Epithelial cell of proximal tubule (primary cell): ENCODE results near the gene STUB1. TPM values are rescaled to one million over a fixed set of nuclear protein-coding genes. Genes with fewer than 3 reads are reported as not detected.

Source experiments
- DNase-seq: peaks from one replicate; pipeline ENCODE4 v3.0.0-alpha.2; 2011; ENCODE audit warnings: low read depth
- H3K4me3 ChIP-seq: 2 replicates; pipeline ENCODE4 v1.5.1; 2011; ENCODE audit warnings: low read depth, mild to moderate bottlenecking, low read length
- total RNA-seq: library from RNA; depleted of rRNA; stranded (reverse); fragments of >200 nt; gene quantifications from 2 replicates; pipeline ENCODE4 v1.2.3, GENCODE V29; 2015
- TF ChIP-seq, protein P1 (sequence below): conservative IDR thresholded peaks from 2 replicates; pipeline ENCODE4 v1.5.1; 2012; ENCODE audit warnings: low read depth, mild to moderate bottlenecking, low read length

Gene STUB1
- total RNA-seq, 1 donor from 2014 or later: 158 TPM

- TF ChIP-seq, protein P1, sequence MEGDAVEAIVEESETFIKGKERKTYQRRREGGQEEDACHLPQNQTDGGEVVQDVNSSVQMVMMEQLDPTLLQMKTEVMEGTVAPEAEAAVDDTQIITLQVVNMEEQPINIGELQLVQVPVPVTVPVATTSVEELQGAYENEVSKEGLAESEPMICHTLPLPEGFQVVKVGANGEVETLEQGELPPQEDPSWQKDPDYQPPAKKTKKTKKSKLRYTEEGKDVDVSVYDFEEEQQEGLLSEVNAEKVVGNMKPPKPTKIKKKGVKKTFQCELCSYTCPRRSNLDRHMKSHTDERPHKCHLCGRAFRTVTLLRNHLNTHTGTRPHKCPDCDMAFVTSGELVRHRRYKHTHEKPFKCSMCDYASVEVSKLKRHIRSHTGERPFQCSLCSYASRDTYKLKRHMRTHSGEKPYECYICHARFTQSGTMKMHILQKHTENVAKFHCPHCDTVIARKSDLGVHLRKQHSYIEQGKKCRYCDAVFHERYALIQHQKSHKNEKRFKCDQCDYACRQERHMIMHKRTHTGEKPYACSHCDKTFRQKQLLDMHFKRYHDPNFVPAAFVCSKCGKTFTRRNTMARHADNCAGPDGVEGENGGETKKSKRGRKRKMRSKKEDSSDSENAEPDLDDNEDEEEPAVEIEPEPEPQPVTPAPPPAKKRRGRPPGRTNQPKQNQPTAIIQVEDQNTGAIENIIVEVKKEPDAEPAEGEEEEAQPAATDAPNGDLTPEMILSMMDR: no peak
- no peak overlapping the region for H3K4me3 ChIP-seq
- no peak for DNase-seq
These were observed 26.2 kb downstream of the STUB1 start for GRCh38 chr16:706189-707061.

GRCh38 chr16:707062-707538, 26.9 kb downstream of the STUB1 start:
- TF ChIP-seq, protein P1: no peak
- H3K4me3 ChIP-seq: no peak overlapping the region
- DNase-seq: no peak

GRCh38 chr16:708019-708418, 27.8 kb downstream of the STUB1 start:
- TF ChIP-seq, protein P1: no peak
- DNase-seq: no peak
- H3K4me3 ChIP-seq: no peak overlapping the region

GRCh38 chr16:708959-709358, 28.7 kb downstream of the STUB1 start:
- no peak overlapping the region for H3K4me3 ChIP-seq
- TF ChIP-seq, protein P1: no peak
- no peak for DNase-seq

DNA sequence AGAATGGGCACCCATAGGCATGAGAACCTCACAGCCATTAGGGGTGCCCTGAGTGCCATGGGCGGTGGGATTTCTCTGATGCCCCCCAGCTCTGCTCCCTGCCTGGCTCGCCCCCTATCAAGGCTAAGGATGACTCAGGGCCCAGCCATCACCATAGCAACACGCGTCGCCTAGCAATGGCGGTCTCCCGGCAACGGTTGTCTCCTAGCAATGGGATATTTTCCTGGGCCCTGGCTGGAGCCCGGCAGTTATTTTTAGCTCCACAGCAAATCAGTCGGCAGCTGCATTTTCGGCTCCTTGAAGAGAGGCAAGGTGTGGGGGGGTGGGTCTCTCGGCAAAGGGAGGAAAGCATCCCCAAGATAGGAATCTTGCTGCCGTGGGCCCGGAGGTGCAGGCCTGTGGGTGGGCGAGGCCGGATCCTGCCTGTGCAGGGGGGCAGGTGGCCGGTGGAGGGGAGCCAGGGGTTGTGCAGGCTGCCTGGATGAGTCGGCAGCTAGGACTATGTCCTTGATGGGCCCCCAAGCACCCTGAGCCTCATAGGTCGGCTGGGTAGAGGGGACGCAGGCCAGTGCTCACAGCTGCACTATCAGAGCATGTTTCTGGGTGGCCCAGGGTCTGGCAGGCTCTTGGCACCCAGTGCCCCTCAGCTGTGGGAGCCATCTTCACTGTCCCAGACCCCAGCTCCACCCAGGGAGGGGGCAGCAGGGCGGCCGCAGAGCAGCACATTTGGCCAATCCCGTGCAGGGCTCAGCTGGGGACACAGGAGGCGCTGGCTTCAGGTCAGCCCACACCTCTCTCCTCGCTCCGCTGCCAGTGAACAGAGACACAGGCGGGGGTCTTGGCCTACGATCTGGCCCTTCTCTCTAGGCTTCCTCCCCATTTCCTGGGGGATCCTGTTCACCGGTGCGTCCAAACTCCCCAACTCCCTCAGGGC, 29.6 kb downstream of the STUB1 start:
- TF ChIP-seq, protein P1: no peak
- DNase-seq: no peak
- H3K4me3 ChIP-seq: no peak overlapping the region

DNA sequence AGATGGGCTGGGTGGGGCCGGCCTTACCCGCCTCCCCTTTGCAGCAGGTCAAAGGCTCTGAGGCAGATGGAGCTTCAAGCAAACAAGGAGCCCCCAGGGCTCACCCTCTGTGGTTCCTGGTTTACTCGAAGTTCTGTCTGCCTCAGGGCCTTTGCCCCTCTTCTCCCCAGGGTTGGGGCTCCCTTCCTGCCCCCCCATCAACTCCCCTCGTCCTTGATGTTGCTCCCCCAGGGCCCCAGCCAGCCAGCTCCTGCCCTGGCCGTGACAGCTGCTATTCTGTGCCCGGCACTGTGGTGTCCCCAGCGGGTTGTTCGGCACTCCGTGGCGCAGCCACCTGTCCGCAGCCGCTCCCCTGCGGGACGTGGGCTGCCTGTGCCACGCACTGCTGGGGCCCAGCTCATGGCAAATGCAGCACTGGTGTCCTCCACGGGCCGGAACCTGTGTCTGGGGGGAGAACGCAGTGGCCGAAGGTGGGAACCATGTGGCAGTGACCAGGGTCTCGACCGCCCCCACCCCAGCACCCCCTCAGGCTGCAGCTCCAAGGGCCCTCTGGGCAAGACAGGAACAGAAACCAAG, 30.4 kb downstream of the STUB1 start:
- TF ChIP-seq, protein P1: no peak
- H3K4me3 ChIP-seq: no peak overlapping the region
- no peak for DNase-seq
